Endodermal cell (in vitro differentiated cells): ENCODE data around the gene KCTD10. TPM values are rescaled to one million over a fixed set of nuclear protein-coding genes. Genes with fewer than 3 reads are reported as not detected.

Experiments used
- DNase-seq: peaks from one replicate; pipeline ENCODE4 v3.0.0-alpha.2; 2017
- H3K27ac ChIP-seq: 2 replicates; pipeline ENCODE4 v1.5.1; 2013; ENCODE audit warnings: mild to moderate bottlenecking, low read depth, low read length, moderate library complexity
- H3K27me3 ChIP-seq: 2 replicates; pipeline ENCODE4 v1.6.1; 2013; ENCODE audit warnings: mild to moderate bottlenecking, low read length, moderate library complexity; ENCODE audit not compliant: insufficient read depth, control insufficient read depth, poor library complexity, severe bottlenecking
- H3K36me3 ChIP-seq: 2 replicates; pipeline ENCODE4 v1.7.0; 2013; ENCODE audit warnings: mild to moderate bottlenecking, low read length, moderate library complexity; ENCODE audit not compliant: control insufficient read depth, insufficient read depth
- H3K4me1 ChIP-seq: one replicate; pipeline ENCODE4 v1.7.0; 2013; ENCODE audit warnings: low read length; ENCODE audit not compliant: control insufficient read depth, insufficient read depth
- H3K4me3 ChIP-seq: 2 replicates; pipeline ENCODE4 v1.5.1; 2013; ENCODE audit warnings: mild to moderate bottlenecking, low read length, moderate library complexity
- H3K9ac ChIP-seq: 2 replicates; pipeline ENCODE4 v1.6.1; 2013; ENCODE audit warnings: mild to moderate bottlenecking, low read length, moderate library complexity; ENCODE audit not compliant: poor library complexity, severe bottlenecking; ENCODE audit errors: extremely low read depth
- H3K9me3 ChIP-seq: 2 replicates; pipeline ENCODE4 v1.6.1; 2013; ENCODE audit warnings: mild to moderate bottlenecking, low read length, moderate library complexity; ENCODE audit not compliant: control insufficient read depth
- H3K27ac Mint-ChIP-seq: 2 replicates; pipeline ENCODE4 v1.8.0; 2020; ENCODE audit warnings: mixed read lengths
- H3K27me3 Mint-ChIP-seq: 2 replicates; pipeline ENCODE4 v1.8.0; 2021; ENCODE audit warnings: mild to moderate bottlenecking, mixed read lengths; ENCODE audit not compliant: insufficient read depth
- H3K36me3 Mint-ChIP-seq: 2 replicates; pipeline ENCODE4 v1.8.0; 2020; ENCODE audit warnings: low read depth, mixed read lengths
- H3K4me1 Mint-ChIP-seq: 2 replicates; pipeline ENCODE4 v1.8.0; 2020; ENCODE audit warnings: mixed read lengths
- H3K4me3 Mint-ChIP-seq: 2 replicates; pipeline ENCODE4 v1.8.0; 2020; ENCODE audit warnings: mild to moderate bottlenecking, moderate library complexity, mixed read lengths
- H3K9me3 Mint-ChIP-seq: 2 replicates; pipeline ENCODE4 v1.8.0; 2020; ENCODE audit warnings: mild to moderate bottlenecking, mixed read lengths
- WGBS, 2 experiments: methylation state at CpG; one replicate each; pipeline versions ENCODE4 v1.1.5 to v1.1.7; 2013; ENCODE audit warnings: missing lambda C conversion rate in 2 of 2, mixed read lengths in 1 of 2; ENCODE audit not compliant: insufficient coverage in 1 of 2, insufficient read length in 1 of 2; 5-methylcytosine and 5-hydroxymethylcytosine counted together
- total RNA-seq, 2 donors: library from RNA; stranded (reverse); fragmentation: NEBNext Ultra II Directional in 1 of 2; extraction: Animal tissue kit (Norgen Biotek cat#: 25700) in 1 of 2; gene quantifications; 2 replicates in 1 of 2; 3 replicates in 1 of 2; pipeline ENCODE4 v1.2.1, GENCODE V29; 2021
- TF ChIP-seq, protein P1 (sequence below): fragments of 200-600 bp; sonication (generic); conservative IDR thresholded peaks from 2 replicates; pipeline ENCODE4 v1.5.0; 2021; ENCODE audit warnings: antibody characterized with exemption, mild to moderate bottlenecking

The KCTD10 gene
- total RNA-seq, 2 donors from 2014 or later: 50.9 to 53.5 TPM

DNA sequence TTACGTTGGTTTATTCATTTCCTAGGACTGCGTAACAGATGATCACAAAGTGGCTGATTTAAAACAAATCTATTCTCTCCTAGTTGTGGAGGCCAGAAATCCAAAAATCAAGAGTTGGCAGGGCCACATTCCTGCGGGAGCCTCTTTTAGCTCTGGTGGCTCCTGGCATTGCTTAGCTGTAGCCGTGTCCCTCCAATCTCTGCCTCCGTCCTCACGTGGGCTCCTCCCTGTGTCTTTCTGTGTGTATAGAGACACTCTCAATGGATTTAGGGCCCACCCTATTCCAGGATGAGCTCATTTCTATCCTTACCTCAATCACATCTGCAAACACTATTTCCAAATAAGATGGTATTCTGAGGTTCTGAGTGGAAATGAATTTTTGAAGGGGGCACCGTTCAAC is 42.5 kb downstream of the KCTD10 start:
- Mint-ChIP-seq H3K27ac (peak overlapping the region; percentile 69), H3K9me3 (peaks cover 6% of the 10 kb centered on the region), H3K27me3 (no peaks in the 10 kb centered on the region), H3K4me3 (no peak overlapping the region), H3K4me1 (peaks cover 18% of the 10 kb centered on the region), H3K36me3 (peaks cover 5% of the 10 kb centered on the region)
- no peaks in the 10 kb centered on the region for H3K27me3 ChIP-seq
- no peaks in the 10 kb centered on the region for H3K36me3 ChIP-seq
- H3K9me3 ChIP-seq: no peaks in the 10 kb centered on the region
- no peaks in the 10 kb centered on the region for H3K4me1 ChIP-seq
- H3K9ac ChIP-seq: no peak overlapping the region
- H3K27ac ChIP-seq: no peak overlapping the region
- TF ChIP-seq, protein P1, sequence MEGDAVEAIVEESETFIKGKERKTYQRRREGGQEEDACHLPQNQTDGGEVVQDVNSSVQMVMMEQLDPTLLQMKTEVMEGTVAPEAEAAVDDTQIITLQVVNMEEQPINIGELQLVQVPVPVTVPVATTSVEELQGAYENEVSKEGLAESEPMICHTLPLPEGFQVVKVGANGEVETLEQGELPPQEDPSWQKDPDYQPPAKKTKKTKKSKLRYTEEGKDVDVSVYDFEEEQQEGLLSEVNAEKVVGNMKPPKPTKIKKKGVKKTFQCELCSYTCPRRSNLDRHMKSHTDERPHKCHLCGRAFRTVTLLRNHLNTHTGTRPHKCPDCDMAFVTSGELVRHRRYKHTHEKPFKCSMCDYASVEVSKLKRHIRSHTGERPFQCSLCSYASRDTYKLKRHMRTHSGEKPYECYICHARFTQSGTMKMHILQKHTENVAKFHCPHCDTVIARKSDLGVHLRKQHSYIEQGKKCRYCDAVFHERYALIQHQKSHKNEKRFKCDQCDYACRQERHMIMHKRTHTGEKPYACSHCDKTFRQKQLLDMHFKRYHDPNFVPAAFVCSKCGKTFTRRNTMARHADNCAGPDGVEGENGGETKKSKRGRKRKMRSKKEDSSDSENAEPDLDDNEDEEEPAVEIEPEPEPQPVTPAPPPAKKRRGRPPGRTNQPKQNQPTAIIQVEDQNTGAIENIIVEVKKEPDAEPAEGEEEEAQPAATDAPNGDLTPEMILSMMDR: no peak
- no peak overlapping the region for H3K4me3 ChIP-seq
- WGBS, 2 experiments: 86 to 97% methylated on average over 4 to 7 of the region's 7 CpGs
- DNase-seq: no peak

GRCh38 chr12:109433618-109434017 is 43.5 kb downstream of the KCTD10 start:
- DNase-seq: peak; percentile 90
- Mint-ChIP-seq H3K4me3 (no peak overlapping the region), H3K27me3 (no peaks in the 10 kb centered on the region), H3K36me3 (peaks cover 5% of the 10 kb centered on the region), H3K9me3 (peaks cover 6% of the 10 kb centered on the region), H3K27ac (no peak overlapping the region), H3K4me1 (peaks cover 18% of the 10 kb centered on the region)
- no peaks in the 10 kb centered on the region for H3K4me1 ChIP-seq
- H3K27me3 ChIP-seq: no peaks in the 10 kb centered on the region
- TF ChIP-seq, protein P1: peak; percentile 76
- no peaks in the 10 kb centered on the region for H3K9me3 ChIP-seq
- no peak overlapping the region for H3K4me3 ChIP-seq
- H3K9ac ChIP-seq: no peak overlapping the region
- H3K36me3 ChIP-seq: no peaks in the 10 kb centered on the region
- H3K27ac ChIP-seq: no peak overlapping the region
- 89 to 93% methylated on average over 3 to 4 of the region's 4 CpGs for WGBS, 2 experiments

- Histone ChIP-seq H3K27me3 (no peaks in the 10 kb centered on the region), H3K4me1 (no peaks in the 10 kb centered on the region), H3K9me3 (no peaks in the 10 kb centered on the region), H3K9ac (no peak overlapping the region), H3K36me3 (no peaks in the 10 kb centered on the region), H3K4me3 (no peak overlapping the region), H3K27ac (no peak overlapping the region)
- no peaks in the 10 kb centered on the region for H3K36me3 Mint-ChIP-seq
- no peak overlapping the region for H3K27ac Mint-ChIP-seq
- peaks cover 18% of the 10 kb centered on the region for H3K4me1 Mint-ChIP-seq
- H3K4me3 Mint-ChIP-seq: no peak overlapping the region
- DNase-seq: peak; percentile 99
- TF ChIP-seq, protein P1: peak; percentile 93
- WGBS, 2 experiments: 57 to 60% methylated on average over 14 of the region's 14 CpGs
- H3K9me3 Mint-ChIP-seq: peaks cover 6% of the 10 kb centered on the region
- H3K27me3 Mint-ChIP-seq: no peaks in the 10 kb centered on the region
These were observed 44.2 kb downstream of the KCTD10 start for GRCh38 chr12:109432842-109433304.
